ENCODE data around the gene VASH1.
A peak's percentile ranks its signal among the peaks of the same experiment; 100 is the strongest.
"Not testable (repeated sequence)": the region's sequence is repeated elsewhere in the genome, so short reads cannot be mapped to it uniquely, and the experiment has no call there.

VASH1 gene

DNA sequence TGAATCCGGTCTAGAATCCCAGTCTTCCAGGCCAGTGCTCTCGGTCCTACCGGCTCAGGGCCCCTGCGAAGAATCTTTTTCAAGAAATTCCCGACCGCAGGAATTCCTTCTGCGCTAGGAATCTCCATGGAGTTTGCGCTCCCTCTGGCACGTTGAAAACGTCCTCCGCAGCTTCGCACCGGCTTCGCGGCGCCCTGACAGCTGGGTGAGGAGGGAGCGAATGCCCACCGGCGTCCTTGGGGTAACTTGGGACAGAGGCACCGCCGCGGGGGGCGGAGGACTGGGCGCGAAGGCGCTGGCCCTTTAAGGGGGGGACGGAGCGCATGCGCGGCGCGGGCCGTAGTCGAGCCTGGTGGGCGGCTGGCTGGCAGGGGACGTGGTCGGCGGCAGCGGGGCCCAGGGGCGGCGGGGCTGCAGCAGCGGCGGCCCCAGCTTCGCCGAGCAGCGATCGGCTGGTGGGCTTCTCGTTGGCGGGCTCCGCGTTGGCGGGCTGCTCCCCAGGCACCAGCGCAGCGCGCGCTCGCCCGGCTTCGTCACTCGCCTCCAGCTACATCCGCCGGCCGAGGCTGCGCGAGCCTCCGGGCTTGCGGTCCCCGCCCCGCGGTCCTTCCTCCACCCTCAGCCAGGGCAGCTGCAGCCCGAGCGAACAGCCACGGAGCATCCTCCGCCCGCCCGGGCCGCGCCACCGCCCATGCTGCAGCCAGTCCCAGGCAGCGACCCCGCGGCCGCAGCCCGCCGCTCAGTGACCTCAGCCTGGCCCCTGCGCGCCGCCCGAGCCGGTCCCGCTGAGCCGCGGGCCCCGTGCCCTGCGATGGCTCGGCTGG lies at the start of gene VASH1:
TSS of gene VASH1 (plus strand) at position 333 of the 824 bp plus-strand sequence. CDS start 1,354 bp downstream, outside the sequence.
- DNase-seq, result peak in 1 of 2 experiments; percentile 50

DNA sequence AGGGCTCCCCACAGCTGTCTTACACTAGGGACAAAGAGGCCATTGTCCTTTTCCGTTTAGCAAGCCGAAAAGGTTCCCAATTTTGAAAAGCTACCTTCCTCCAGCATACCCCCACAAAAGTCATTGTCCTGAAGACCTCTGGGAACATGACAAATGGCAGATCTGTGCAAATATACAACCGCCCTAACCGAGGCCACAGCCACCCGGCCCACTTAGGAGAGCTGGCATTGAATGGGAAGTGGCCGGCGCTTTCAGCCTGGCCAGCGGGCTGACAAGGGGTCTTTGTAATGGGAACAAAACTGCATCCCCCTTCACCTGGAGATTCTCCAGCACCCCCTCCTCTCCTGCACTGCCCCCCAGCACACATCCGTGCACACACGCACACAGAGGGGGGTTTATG lies 48.1 kb upstream of the VASH1 start:
- no peak for DNase-seq

DNA sequence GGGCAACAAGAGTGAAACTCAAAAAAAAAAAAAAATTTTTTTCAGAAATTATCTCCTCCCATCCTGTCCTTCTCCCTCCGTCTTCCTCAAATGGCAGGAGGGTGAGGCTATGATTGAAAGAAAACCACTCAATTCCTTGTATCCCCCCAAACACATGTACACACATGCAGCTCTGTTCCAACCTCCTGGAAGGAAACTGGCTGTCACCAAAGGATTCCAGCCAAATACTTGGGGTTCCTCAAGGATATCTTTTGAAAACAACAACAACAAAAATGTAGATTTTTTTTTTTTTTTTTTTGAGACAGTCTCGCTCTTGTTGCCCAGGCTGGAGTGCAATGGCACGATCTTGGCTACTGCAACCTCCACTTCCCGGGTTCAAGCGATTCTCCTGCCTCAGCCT lies 46.8 kb upstream of the VASH1 start:
- no peak for DNase-seq

DNA sequence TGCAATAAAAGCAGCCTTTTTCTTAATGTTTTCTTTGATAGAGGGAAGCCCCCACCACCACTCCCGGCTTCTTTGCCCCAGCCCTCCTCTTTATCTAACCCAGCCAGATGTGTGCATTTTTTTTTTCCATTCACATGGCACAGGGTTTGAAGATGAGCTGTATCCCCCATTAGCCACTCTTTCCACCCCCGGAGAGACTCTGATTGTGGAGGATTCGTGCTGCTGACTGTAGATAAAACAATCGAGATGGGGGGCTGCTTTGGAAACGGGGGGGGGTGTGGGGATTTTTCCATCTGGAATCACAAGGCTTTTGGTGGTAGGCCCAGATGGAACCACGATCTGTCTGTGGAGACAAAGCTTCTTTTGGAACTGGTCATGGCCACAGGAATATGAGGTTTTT lies 46.2 kb upstream of the VASH1 start:
- no peak for DNase-seq

DNA sequence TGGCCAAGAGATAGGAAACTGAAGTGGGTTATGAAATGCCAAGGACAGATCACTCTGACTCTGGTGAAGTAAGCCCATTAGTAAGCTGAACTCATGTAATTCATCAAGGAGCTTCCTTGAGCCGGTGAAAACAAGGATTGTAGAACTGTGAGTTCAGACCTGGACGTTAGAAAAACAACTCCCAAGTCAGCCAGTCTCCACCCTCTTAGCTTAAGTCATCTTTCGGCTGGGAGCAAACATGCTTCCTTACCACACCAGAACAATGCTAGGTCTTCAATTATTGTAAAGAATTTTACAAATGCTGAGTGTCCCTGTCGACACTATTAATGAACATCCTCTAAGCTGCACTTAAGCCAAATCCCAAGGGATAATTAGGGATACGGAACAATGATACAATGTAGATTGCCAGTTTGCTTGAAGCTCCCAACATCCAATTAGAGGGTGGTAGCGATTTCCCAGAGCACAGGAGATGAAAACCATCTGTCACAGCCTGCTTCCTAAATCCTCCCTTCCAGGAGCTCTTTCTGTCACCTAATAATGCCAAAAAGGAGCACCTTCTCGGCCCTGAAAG lies 45.7 kb upstream of the VASH1 start:
- DNase-seq, result no peak

DNA sequence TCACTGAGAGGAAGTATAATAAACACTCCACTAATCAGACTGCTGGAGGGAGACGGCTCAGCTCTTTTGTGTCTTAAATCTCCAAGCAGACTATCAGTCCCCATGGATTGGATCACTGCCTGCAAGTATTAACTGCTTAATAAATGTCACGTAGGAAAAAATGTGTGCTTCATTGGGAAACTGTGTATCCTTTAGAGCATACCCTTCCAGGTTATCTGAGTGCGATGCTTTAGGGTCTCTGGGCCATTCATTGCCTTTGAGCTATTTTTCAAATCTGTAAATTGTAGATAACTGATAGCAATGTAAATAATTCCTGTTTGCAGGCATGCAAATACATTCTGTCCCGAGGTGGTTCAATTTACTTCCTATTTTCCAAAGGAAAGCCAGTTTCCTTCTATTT lies 45.0 kb upstream of the VASH1 start:
- DNase-seq, result no peak

DNA sequence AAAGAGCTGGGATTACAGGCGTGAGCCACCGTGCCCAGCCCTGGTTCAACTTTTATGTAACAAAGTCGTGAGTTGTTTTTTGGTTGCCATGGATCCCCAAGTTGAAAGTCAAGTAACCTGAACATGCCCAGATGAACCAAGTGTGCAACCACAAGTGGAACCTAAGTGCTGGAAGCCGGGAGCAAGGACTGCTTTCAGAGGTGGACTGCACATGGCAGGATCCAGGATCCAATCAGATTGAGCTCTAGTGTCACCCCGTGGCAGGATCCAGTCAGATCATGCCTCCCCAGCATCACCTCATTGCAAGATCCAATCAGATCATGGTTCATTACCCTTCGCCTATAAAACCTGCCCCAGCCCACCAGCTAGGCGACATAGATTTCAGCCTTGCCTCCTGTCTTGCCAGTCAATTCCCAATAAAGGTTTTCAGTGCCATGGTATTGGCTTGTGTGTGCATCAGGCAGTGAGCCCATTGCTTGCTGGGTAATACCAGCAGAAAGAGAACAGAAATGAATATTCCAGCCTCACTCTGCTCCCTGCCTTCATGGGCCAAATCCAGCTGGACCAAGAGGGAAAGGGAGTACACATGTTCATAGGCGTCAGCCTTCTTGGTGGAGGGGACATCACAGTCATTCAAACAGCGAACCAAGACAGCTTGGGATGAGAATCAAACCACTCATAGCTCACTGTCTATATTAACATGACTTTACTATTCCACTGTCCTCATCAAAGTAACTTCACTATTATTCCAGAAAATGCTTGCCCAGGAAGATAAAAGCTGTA lies 43.6 kb upstream of the VASH1 start:
- no peak for DNase-seq

DNA sequence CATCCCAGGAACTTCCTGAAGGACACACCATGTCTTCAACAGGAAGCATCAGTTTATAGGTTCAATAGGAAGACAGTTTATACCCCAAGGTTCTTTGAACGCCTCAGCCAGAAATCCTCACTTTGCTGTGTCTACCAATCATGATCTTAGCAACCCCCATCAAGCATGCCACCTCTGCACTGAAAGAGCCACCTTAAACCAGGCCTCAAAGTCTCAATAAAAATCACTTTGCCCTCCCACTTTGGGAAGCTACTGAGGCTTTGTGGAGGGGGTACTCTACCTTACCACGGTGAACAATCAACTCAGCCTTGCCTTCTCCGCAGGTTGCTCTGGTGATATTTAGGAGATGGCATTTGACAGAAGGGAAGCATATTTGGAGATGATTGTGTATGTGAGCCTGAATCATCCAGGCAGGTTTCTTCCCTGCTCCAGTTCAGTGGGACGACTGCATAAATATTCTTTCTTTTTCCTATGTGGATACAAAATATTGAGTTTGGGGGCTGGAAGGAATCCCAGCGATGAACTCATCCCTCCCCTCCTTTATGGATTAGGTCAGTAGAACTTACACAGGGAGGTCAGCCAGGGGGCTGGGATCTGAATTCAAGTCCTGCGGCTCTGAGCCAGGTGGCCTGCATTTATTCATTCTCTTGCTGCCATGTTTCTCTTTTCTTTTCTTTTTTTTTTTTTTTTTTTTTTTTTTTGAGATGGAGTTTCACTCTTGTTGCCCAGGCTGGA lies 42.8 kb upstream of the VASH1 start:
- DNase-seq, result no peak

DNA sequence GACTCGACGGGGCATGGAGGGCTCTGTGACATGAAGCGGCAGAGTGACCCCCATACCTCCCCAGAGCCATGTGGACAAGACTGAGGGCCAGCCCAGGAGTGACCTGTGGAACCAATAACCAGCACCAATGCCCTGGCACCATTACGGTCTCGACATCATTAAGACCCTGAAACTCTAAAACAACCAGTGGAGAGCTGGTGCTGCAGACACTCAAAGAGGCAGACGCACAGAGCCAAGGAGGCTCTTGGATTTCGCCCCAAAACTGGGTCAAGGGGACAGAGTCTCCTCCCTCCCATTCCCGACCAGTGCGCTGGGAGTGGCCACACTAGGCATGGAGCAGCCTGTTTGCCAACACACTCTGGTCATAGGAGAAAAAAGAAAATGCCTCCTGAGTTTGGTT lies 41.6 kb upstream of the VASH1 start:
- no peak for DNase-seq

DNA sequence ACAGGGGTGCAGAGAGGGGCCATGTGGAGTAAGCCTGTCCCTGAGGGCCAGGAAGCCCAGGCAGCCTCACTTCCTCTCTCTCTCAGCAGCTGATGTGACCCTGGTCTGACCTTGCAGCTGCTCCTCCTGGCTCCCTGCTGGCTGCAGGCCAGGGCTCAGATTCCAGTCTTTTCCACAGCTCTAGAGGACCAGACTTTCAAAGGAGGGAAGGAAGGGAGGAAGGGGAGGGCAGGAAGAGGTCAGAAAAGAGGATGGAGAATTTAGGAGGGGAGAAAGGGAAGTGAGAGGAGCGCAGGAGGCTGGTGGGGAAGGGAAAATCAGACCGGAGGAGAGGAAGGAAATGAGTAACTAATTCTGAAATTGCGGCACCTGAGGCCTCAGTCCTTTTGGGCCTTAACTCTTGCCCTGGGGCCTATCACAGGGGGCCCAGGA lies 40.9 kb upstream of the VASH1 start:
- DNase-seq, result no peak

DNA sequence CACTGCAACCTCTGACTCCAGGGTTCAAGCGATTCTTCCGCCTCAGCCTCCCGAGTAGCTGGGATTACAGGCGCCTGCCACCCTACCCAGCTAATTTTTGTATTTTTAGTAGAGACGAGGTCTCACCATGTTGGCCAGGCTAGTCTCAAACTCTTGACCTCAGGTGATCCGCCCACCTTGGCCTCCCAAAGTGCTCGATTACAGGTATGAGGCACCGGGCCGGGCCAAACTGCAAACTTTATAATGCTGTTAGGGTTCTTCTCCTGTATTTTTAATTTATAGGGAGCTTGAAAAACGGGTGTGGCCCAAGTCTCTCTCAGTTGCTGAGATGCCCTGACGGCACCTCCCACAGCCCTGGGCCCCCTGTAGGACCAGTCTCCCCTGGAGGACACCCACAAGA lies 39.8 kb upstream of the VASH1 start:
- DNase-seq, result not testable (repeated sequence)

DNA sequence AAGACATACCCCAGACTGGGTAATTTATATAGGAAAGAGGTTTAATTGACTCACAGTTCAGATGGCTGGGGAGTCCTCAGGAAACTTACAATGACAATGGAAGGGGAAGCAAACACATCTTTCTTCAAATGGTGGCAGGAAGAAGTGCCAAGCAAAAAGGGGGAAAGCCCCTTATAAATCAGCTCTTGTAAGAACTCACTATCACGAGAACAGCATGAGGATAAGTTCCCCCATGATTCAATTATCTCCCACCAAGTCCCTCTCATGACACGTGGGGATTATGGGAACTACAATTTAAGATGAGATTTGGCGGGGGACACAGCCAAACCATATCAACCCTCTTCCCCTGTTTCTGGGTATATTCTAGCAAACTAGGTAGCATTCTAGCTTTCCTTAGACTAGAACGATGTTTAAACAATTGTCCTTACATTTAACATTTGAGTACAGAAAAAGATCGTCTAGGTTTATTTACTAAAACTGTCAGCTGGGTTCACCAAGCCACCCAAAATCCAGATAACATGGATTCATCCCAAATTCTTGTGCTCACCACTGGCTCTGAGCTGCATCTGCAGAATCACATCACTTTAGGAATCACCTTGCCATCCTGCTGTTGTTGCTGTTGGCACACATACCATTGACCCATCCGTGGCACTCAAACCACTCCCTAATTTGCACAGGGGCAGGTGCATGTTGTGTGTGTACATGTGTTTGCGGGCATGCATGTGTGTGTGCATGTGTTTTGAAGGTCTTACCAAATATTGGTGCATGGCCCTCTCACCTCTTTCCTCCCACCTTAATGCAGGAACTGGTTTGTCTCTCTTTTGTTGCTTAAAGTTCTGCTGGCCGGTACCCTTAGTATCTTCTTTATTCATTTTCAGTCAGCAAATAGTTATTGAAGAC lies 36.4 kb upstream of the VASH1 start:
- no peak for DNase-seq

DNA sequence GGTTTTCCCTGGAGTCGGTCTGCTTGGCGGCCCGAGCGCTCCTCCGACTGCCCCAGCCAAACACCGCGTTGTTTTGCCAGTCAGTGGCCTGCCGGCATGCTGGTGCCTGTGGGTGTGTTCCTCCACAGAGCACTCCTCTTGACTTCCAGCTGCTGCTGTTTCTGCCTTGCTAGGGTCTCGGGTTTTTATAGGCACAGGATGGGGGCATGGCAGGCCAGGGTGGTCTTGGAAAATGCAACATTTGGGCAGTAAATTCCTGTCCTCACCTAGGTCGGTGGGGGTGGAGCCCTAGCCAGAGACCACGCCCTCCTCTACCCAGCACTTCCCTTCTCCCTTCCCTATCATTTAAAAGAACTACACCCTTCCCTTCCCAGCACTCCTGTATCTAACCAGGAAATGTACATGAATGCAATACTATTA lies 34.7 kb upstream of the VASH1 start:
- DNase-seq, result no peak

DNA sequence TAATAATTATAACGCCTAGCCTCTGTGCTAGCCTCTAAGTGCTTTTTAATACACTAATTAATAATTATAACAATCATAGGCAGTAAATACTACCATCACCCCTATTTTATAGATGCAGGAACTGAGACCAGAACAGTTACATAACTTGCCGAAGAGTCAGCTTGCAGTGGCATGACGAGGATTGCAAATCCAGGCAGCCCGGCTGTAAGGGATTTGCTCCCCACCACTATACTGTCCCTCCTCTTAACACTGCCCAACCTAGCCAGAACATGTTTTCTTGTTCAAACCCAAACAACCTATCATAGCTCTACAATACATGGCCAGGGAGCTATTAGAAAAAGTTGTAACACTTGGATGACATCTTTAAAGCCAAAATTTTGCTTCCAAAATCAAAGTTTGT lies 33.9 kb upstream of the VASH1 start:
- no peak for DNase-seq

DNA sequence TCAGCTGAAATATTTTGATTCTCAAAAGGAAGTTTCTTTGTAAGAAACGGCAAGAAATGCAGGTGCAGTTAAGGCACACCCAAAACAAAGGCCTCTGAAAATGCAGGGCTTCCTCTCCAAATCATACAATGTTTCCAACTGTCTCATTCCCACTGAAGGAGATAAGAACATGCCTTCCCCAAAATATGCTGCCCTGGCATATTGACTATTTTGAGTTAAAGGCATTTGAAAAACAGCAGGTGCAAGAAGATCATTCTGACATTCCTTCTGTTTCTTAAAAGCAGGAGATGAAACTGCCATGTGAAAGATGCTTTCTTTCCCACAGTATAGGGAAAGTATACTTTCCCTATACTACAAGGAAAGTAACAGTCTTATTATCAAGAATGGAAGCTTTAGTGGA lies 33.4 kb upstream of the VASH1 start:
- DNase-seq, result no peak

DNA sequence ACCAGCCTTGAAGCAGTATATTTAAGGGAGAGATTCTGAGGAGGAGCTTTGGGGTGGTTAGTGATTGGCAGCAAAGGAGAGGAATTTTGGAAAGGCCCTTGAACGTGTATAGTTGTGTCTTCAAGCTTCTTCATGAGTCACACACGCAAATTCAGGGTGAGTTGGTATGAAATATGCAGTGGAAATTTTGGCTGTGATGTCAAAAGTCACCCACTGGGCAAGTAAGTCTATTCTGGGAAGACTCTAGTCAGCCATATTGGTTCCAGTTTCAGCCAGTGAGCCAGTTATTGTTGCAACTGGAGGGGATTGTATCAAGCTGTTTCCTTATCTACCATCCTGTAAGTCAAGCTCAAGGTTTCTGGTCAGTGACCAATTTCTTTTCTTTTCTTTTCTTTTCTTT lies 32.0 kb upstream of the VASH1 start:
- no peak for DNase-seq

DNA sequence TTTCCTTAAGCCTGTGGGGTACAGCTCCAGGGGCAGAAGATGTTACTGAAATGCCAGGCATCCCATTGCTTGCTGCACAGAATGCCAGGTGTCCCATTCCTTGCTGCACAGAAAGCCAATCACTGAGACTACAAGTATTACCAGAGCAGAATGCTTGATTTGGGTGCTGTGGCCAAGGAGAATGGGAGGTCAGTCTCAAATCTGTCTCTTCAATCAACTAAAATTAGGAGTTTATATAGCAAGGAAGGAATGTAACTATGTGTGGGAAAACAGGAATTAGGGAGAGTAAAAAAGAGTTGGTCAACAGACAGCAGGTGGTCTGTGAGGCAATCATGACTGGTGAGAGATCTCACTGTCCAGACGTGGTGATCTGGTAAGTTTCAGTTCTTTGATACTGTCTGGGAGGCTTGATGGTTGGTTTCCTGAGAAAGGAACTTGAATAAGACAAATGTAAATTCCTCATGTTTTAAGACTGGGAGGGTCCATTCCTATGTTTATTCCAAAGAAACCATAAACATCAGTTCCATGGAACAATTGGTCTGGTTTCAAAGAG lies 31.2 kb upstream of the VASH1 start:
- DNase-seq, result no peak

DNA sequence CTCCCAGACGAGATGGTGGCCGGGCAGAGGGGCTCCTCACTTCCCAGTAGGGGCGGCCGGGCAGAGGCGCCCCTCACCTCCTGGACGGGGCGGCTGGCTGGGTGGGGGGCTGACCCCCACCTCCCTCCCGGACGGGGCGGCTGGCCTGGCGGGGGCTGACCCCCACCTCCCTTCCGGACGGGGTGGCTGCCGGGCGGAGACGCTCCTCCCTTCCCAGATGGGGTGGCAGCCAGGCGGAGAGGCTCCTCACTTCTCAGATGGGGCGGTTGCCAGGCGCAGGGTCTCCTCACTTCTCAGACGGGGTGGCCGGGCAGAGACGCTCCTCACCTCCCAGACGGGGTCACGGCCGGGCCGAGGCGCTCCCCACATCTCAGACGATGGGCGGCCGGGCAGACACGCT lies 26.8 kb upstream of the VASH1 start:
- DNase-seq, result not testable (repeated sequence)

DNA sequence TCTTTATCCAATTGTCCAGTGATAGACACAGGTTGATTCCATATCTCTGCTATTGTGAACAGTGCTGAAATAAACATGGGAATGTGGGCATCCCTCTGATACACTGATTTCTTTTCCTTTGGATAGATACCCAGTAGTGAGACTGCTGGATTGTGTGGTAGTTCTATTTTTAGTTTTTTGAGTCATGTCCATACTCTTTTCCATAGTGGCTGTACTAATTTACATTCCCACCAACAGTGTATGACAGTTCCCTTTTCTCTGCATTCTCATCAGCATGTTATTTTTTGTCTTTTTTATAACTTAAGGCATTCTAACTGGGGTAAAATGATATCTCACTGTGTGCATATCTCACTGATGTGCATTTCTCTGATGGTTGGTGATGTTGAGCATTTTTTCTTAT lies 24.8 kb upstream of the VASH1 start:
- DNase-seq, result no peak

DNA sequence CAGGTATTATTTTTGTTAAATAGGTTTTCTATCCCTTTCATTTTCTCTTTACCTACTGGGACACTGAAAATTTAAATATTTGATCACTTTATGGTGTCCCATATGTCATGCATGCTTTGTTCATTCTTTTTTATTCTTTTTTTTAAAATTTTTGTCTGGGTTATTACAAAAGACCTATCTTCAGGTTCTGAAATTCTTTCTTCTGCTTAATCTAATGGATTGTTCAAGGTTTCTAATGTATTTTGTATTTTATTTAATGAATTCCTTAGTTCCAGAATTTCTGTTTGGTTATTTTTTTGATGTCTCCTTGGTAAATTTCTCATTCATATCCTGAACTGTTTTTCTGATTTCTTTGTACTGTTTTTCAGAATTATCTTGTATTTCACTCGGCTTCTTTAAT lies 20.2 kb upstream of the VASH1 start:
- no peak for DNase-seq

DNA sequence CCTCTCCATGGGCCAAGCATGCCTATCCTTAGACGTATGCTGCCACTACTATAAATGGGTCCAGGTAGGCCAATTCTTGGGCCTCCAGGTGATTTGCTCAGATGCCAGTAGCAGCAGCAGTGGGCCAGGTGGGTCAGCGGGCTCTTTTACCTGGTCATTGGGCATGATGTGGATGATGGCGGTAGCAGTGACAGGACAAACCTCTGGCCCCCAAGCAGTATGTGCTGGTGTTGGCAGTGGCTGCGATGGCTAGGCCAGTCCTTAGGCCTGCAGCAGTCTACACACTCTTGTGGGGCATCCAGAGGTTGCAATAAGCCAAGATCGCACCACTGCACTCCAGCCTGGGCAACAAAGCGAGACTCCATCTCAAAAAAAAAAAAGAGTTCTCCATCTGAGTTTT lies 19.1 kb upstream of the VASH1 start:
- no peak for DNase-seq

DNA sequence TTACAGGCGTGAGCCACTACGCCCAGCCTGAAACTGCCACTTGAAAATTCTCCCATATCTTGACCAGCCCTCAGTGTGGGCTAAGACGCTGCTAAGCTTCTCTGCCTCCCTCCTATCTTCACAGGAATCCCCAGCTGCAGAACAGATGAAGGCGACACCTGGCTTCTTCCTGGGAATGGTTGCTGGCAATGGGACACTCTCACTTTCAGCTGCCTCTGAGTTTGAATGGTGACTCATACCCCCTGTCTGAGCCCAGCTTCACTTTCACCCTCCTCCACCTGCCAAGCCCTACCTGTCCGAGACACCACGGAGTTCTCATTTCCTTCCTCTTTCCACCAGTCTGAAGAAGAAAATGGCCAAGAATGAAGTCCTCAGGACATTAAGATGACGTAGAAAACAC lies 18.3 kb upstream of the VASH1 start:
- no peak for DNase-seq
